GM18907 (cell line): ENCODE measurements around the gene CRTC3.

Experiments used
- ATAC-seq: cut with Tn5 transposase; IDR thresholded peaks from one replicate; pipeline ENCODE4 v1.9.1; 2021; ENCODE audit warnings: mild to moderate bottlenecking, moderate library complexity; ENCODE audit not compliant: unreplicated experiment

CRTC3 gene

GRCh38 chr15:90520365-90520764, 9.4 kb upstream of the CRTC3 start:
- no peak for ATAC-seq

DNA sequence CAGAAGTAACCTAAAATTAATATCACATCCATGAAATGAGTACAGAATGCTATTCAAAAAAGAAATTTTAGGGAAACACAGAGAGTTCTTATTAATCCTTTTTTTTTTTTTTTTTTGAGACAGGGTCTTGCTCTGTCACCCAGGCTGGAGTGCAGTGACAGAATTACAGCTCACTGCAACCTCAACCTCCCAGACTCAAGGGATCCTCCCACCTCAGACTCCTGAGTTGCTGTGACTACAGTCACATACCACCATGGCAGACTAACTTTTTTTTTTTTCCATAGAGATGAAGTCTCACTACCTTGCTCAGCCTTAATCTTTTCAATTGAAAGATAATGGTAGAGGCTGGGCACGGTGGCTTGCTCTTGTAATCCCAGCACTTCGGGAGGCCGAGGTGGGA, 6.3 kb upstream of the CRTC3 start:
- ATAC-seq = no peak

- peak; percentile 82 for ATAC-seq
Measured at GRCh38 chr15:90524018-90524803, 5.5 kb upstream of the CRTC3 start.

DNA sequence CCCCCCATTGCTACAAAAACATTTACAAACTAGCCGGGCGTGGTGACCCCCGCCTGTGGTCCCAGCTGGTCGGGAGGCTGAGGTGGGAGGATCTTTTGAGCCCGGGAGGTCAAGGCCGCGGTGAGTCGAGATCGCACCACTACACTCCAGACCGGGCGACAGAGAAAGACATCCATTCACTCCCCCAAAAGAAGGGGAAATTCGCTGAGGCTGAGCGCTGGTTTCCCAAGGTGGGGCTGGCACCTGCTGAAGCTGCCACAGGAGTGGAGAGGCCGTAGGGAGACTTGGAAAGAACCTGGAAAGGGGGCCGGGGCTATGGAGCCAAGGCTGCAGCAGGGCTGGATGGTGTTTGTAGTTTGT, 732 bp upstream of the CRTC3 start:
- ATAC-seq = no peak

- ATAC-seq = peak; percentile 30
Measured at GRCh38 chr15:90530250-90531051, 728 bp downstream of the CRTC3 start.

DNA sequence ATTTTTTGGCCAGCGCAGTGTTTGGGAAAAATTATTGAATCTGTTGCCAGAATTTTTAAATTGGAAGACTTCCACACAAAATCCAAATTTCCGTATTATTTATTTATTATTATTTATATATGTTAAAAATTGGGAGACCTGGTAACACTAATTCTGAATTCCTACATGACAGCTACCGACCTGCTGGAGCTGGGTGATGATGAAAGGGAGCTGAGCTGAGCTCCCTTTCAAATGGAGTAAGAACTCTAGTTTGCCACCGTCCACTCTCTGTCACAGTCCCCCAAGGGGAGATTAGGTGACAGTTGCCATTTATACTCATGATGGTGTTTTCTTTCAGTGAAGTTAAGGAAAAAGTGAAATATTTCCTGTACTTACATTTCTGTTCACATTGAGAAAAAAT, 1.4 kb downstream of the CRTC3 start:
- ATAC-seq = no peak

- ATAC-seq = no peak
Measured at GRCh38 chr15:90535254-90535653, 5.5 kb downstream of the CRTC3 start.

DNA sequence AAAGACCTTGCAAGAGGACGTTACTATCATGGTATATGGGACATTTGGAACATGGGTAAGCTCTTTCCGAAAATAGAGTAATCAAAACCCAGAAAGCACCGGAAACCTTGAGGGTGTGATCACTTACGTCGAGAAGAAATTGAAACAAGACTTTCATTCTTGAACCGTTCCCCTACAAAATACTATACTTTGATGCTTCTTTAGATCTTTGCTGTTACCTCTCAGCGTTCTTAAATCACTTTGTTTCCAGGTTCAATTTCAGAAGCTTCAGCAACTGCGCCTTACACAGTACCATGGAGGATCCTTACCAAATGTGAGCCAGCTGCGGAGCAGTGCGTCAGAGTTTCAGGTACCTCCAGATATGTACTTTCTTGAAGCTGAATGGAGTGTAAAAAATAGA, 10.1 kb downstream of the CRTC3 start:
- ATAC-seq = no peak

GRCh38 chr15:90540768-90541167, 11.0 kb downstream of the CRTC3 start:
- no peak for ATAC-seq

- ATAC-seq = no peak
Measured at GRCh38 chr15:90545095-90545494, 15.4 kb downstream of the CRTC3 start.

DNA sequence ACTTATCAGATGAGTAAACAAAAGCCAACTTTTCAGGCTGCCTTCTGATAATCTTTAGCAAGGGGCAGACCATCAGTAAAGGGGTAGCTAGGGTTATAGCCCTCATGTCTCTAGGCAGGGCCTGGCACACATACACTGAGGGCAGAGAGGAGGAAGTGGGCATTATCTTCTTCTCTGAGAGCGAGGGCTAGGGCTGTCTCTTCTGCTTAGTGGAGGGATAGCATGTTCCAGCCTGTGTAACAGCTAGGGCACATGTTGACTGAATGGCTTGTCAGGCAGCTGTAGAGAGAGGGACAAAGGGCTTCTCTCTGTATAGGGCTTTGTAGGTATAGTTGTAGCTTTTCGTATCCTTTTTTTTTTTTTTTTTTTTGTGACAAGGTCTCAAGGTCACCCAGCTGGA, 17.8 kb downstream of the CRTC3 start:
- ATAC-seq = no peak

GRCh38 chr15:90550919-90551318, 21.2 kb downstream of the CRTC3 start:
- ATAC-seq = peak; percentile 63

GRCh38 chr15:90552162-90552928, 22.6 kb downstream of the CRTC3 start:
- ATAC-seq = no peak

DNA sequence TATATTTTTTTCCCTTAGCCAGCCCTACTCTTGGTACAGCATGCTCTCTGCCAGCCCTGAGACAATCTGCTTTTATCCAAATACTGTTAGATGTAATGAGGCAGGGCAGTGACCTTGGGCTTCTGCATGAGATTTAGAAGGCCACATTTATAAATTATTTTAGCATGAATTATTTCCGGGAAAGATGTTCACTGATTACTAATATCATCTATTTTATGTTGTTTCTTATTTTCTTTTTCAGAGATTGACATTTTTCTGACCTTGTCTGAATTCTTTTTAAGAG, 23.1 kb downstream of the CRTC3 start:
- ATAC-seq = no peak

GRCh38 chr15:90553248-90553745, 23.6 kb downstream of the CRTC3 start:
- ATAC-seq = no peak

DNA sequence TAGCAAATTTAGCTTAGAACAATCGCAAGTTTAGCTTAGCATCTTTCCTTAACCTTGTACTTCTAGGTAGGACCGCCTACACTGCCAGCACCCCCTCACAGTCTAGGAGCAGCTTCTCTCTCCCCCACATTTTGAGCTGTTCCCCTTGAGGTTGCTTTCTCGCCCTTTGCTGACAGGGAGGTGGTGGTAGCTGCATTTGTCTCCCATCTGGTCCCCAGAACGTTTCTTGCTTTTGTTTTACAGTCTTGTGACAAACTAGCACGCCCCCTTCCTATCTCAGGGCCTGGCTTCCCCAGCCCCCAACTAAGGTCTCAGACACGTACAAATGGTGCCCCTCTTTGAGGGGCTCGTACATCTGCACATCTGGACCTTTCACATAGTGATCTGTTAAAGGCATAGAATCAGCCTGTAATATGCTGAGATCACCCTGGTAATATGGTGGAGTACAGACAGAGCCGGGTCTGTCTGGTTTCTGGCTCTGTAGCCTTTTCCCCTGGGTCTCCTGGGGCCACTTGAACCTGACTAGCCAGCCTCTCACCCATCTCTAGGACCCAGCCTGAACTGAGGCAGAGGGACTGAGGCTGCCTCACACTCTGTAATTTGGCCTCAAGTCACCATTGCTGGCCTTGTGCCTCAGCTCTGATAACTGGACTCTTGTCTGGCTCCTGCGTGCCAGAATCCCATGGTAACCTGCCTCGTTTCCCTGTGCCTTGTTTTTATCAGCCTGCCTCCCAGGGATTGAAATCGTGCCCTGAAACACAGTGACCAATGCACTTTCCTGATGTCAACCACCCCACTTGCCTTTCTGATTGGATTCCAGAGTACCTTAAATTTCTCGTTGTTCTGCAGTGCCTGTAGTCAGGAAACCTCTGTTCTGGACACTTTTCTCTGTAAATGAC, 27.7 kb downstream of the CRTC3 start:
- no peak for ATAC-seq

DNA sequence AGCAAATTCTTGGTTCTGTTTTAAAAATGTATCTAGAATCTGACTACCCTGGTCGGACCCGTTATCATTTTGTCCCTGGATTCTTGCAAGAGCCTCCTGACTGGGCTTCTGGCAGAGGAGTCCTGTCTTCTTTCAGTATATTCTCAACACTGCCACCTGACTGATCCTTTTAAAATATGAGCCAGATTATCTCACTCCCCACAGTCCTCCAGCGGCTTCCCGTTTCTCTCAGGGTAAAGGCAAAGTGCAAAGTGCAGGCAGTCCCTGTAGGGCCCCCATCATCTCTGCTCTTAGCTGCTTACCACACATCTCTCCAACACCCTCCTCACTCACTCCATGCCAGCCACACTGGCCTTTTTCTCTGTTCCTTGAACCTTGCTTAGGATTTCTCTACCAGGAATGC, 28.4 kb downstream of the CRTC3 start:
- ATAC-seq = no peak

DNA sequence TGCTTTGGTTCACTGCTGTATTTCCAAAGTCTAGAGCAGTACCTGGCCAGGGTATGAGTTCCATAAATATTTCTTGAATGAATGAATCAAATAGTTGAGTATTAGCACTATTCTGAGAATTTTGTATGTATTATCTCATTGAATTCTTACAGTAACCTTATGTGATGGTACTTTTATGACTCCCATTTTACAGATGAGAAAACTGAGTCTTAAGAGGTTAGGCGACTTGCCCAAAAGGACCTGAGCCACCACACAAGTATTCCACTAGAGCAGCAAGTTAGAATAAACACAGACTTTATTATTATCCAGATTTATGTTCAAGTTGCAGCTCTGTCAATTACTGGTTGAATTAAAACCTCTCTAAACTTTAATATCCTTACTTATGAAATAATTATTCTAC, 29.4 kb downstream of the CRTC3 start:
- no peak for ATAC-seq

- no peak for ATAC-seq
Measured at GRCh38 chr15:90560229-90560776, 30.6 kb downstream of the CRTC3 start.
